HepG2 (cell line): ENCODE data around the gene CCT8. TPM values are rescaled to one million over a fixed set of nuclear protein-coding genes. Genes with fewer than 3 reads are reported as not detected.
A peak's percentile ranks its signal among the peaks of the same experiment; 100 is the strongest.

Source experiments
- ATM ChIP-seq: fragments of 450-650 bp; IDR thresholded peaks from 2 replicates; pipeline ENCODE4 v1.7.1; 2017; ENCODE audit warnings: mild to moderate bottlenecking, borderline replicate concordance
- CENPX ChIP-seq: sonication (generic); formaldehyde crosslinking; IDR thresholded peaks from 2 replicates; pipeline ENCODE4 v1.9.0; 2021; ENCODE audit warnings: mild to moderate bottlenecking, missing genetic modification reagents, moderate library complexity
- CREM ChIP-seq, 2 experiments: sonication (generic) in 1 of 2; formaldehyde crosslinking in 1 of 2; IDR thresholded peaks; 2 replicates each; pipeline versions ENCODE4 v1.4.0 to v1.6.1; 2016 to 2020; ENCODE audit warnings: antibody characterized with exemption in 1 of 2, mild to moderate bottlenecking in 1 of 2, missing genetic modification reagents in 1 of 2
- HMG20A ChIP-seq: IDR thresholded peaks from 2 replicates; pipeline ENCODE4 v1.6.1; 2016; ENCODE audit warnings: borderline replicate concordance
- HNF4G ChIP-seq, 2 experiments: sonication (generic) in 1 of 2; formaldehyde crosslinking in 1 of 2; IDR thresholded peaks; 2 replicates each; pipeline versions ENCODE4 v1.4.0 to v1.6.1; 2011 to 2020; ENCODE audit warnings: borderline replicate concordance in 2 of 2, low read depth in 2 of 2, mild to moderate bottlenecking in 2 of 2, low read length in 1 of 2, missing genetic modification reagents in 1 of 2, moderate library complexity in 1 of 2
- NCOA5 ChIP-seq: sonication (generic); formaldehyde crosslinking; IDR thresholded peaks from 2 replicates; pipeline ENCODE4 v1.4.0; 2020; ENCODE audit warnings: missing genetic modification reagents
- PHF5A ChIP-seq: IDR thresholded peaks from one replicate; pipeline ENCODE4 v1.6.1; 2018; ENCODE audit warnings: low read depth, missing genetic modification reagents; ENCODE audit not compliant: unreplicated experiment
- ZBTB38 ChIP-seq: sonication (generic); formaldehyde crosslinking; IDR thresholded peaks from 2 replicates; pipeline ENCODE4 v1.5.1; 2020; ENCODE audit warnings: mild to moderate bottlenecking, missing genetic modification reagents
- ZNF10 ChIP-seq: sonication (generic); formaldehyde crosslinking; IDR thresholded peaks from 2 replicates; pipeline ENCODE4 v1.4.0; 2020; ENCODE audit warnings: mild to moderate bottlenecking, low read depth, missing genetic modification reagents, borderline replicate concordance
- polyA plus RNA-seq, 8 experiments: library from polyadenylated mRNA; depleted of rRNA in 3 of 8; stranded (reverse) in 7 of 8; unstranded in 1 of 8; fragments of >200 nt; fragmentation: Illumina TruSeq in 4 of 8; extraction: Trizol in 4 of 8; gene quantifications; 2 replicates each; pipeline versions ENCODE4 v1.2.1 to v1.2.3, GENCODE V29; 2011 to 2016; ENCODE audit warnings: low read depth in 4 of 8, missing spikeins in 1 of 8, mixed read lengths in 1 of 8; ENCODE audit not compliant: insufficient read depth in 1 of 8
- total RNA-seq, 5 experiments: library from RNA; depleted of rRNA; stranded (reverse); fragments of >200 nt; fragmentation: Illumina TruSeq; extraction: Trizol; gene quantifications; 2 replicates each; pipeline ENCODE4 v1.2.3, GENCODE V29; 2016; ENCODE audit warnings: low read depth in 1 of 5
- TF ChIP-seq, protein P1 (sequence below): sonication (generic); formaldehyde crosslinking; IDR thresholded peaks from 2 replicates; pipeline ENCODE4 v1.4.0; 2020; ENCODE audit warnings: mild to moderate bottlenecking, missing genetic modification reagents
- TF ChIP-seq, protein P2 (sequence below): sonication (generic); formaldehyde crosslinking; IDR thresholded peaks from 2 replicates; pipeline ENCODE4 v1.5.1; 2020; ENCODE audit warnings: mild to moderate bottlenecking, missing genetic modification reagents, borderline replicate concordance
- TF ChIP-seq, protein P3 (sequence below): sonication (generic); formaldehyde crosslinking; IDR thresholded peaks from 2 replicates; pipeline ENCODE4 v1.5.0; 2020; ENCODE audit warnings: missing genetic modification reagents

The CCT8 gene
- total and polyA plus RNA-seq, 2 of the 13 experiments (the other 11 are each of a cell fraction or from before 2014, with no cell fraction given): 127 to 325 TPM

DNA sequence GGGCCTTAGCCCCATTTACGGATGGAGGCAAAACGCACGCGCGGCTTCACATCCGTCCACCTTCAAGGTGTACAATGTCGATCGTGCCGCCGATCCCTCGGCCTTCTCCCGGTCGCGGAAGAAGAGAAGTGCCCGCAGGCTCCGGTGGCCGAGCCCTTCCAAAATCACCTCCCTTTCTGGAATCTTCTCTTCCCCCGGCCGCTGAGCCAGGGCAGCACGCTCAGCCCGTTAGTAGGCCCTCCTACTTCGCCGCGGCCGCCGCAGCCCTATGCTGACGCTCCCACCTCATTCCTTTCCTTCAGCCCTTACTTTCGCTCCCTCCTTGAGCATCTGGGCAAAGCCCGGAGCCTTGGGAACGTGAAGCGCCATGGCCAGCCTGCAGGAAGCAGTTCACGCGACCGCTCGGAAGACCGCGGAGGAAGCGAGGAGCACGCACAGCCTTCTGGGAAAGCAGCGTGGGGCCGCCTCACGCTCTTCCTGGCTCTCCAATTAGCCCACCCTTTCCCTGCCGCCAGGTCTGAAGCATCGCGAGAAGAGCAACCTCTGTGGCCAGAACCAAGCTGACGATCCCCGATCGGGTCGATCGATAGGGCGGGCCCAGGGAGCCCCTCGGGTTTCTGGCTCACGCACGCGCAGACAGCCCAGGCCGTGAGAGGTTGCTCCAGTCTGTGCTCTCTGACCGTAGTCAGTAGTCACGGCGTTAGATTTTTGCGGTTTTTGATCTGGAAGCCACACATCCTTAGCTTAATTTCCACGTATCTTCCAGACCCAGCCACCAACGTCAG is at the start of gene CCT8 (continued):
- TF ChIP-seq, protein P1, sequence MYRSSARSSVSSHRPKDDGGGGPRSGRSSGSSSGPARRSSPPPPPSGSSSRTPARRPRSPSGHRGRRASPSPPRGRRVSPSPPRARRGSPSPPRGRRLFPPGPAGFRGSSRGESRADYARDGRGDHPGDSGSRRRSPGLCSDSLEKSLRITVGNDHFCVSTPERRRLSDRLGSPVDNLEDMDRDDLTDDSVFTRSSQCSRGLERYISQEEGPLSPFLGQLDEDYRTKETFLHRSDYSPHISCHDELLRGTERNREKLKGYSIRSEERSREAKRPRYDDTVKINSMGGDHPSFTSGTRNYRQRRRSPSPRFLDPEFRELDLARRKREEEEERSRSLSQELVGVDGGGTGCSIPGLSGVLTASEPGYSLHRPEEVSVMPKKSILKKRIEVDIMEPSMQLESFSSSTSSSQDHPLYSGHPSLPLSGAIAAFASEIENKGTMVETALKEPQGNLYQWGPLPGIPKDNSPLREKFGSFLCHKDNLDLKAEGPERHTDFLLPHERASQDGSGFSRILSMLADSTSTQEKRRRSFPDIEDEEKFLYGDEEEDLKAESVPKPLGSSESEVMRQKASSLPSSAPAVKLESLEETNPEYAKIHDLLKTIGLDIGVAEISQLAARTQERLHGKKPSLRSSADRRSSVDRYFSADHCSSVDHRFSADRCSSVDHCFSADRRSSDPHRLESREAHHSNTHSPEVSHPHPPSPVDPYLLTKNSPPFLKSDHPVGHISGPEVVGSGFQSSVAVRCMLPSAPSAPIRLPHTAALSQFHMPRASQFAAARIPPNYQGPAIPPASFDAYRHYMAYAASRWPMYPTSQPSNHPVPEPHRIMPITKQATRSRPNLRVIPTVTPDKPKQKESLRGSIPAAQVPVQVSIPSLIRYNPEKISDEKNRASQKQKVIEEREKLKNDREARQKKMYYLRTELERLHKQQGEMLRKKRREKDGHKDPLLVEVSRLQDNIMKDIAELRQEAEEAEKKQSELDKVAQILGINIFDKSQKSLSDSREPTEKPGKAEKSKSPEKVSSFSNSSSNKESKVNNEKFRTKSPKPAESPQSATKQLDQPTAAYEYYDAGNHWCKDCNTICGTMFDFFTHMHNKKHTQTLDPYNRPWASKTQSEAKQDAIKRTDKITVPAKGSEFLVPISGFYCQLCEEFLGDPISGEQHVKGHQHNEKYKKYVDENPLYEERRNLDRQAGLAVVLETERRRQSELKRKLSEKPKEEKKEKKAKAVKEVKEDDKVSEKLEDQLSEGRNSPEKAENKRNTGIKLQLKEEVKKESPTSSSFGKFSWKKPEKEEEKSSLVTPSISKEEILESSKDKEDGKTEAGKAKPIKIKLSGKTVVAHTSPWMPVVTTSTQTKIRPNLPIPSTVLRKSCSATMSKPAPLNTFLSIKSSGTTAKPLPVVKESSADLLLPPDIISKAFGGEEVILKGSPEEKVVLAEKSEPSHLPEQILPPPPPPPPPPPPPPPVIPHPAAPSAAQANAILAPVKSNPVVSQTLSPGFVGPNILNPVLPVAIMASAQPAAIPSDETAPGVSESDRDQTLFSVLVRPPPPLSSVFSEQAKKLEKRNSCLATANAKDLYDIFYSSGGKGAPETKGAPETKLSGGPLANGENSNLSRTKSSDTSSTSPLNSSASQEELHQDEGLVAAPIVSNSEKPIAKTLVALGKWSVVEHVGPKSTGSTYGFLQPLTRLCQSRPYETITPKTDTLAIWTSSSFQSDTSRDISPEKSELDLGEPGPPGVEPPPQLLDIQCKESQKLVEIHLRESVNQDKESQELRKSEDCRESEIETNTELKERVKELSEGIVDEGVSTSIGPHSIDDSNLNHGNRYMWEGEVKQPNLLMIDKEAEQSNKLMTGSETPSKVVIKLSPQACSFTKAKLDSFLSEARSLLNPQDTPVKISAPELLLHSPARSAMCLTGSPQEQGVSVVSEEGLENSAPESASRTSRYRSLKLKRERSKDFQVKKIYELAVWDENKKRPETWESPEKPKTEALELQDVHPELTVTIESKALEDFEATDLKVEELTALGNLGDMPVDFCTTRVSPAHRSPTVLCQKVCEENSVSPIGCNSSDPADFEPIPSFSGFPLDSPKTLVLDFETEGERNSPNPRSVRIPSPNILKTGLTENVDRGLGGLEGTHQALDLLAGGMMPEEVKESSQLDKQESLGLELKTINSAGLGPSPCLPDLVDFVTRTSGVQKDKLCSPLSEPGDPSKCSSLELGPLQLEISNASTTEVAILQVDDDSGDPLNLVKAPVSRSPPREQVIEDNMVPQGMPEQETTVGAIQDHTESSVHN (CRISPR knock-in tag): peak; percentile 61; the same call in 1 of the 2 replicates
- peak; percentile 87 for TF ChIP-seq CREM (IDR thresholded peaks at IDR 0.05)
- no peak for TF ChIP-seq CREM (CRISPR knock-in tag; IDR thresholded peaks at IDR 0.05)
- peak; percentile 90 for TF ChIP-seq ZBTB38 (CRISPR knock-in tag)
- TF ChIP-seq ZNF10 (CRISPR knock-in tag): no peak
- TF ChIP-seq HNF4G (IDR thresholded peaks at IDR 0.05; ENCODE audit: borderline replicate concordance, low read depth, low read length): no peak
- TF ChIP-seq HNF4G (CRISPR knock-in tag; IDR thresholded peaks at IDR 0.05; ENCODE audit: borderline replicate concordance, low read depth): peak; percentile 22; the same call in 1 of the 2 replicates
- no peak for TF ChIP-seq PHF5A (CRISPR knock-in tag)
- TF ChIP-seq, protein P2, sequence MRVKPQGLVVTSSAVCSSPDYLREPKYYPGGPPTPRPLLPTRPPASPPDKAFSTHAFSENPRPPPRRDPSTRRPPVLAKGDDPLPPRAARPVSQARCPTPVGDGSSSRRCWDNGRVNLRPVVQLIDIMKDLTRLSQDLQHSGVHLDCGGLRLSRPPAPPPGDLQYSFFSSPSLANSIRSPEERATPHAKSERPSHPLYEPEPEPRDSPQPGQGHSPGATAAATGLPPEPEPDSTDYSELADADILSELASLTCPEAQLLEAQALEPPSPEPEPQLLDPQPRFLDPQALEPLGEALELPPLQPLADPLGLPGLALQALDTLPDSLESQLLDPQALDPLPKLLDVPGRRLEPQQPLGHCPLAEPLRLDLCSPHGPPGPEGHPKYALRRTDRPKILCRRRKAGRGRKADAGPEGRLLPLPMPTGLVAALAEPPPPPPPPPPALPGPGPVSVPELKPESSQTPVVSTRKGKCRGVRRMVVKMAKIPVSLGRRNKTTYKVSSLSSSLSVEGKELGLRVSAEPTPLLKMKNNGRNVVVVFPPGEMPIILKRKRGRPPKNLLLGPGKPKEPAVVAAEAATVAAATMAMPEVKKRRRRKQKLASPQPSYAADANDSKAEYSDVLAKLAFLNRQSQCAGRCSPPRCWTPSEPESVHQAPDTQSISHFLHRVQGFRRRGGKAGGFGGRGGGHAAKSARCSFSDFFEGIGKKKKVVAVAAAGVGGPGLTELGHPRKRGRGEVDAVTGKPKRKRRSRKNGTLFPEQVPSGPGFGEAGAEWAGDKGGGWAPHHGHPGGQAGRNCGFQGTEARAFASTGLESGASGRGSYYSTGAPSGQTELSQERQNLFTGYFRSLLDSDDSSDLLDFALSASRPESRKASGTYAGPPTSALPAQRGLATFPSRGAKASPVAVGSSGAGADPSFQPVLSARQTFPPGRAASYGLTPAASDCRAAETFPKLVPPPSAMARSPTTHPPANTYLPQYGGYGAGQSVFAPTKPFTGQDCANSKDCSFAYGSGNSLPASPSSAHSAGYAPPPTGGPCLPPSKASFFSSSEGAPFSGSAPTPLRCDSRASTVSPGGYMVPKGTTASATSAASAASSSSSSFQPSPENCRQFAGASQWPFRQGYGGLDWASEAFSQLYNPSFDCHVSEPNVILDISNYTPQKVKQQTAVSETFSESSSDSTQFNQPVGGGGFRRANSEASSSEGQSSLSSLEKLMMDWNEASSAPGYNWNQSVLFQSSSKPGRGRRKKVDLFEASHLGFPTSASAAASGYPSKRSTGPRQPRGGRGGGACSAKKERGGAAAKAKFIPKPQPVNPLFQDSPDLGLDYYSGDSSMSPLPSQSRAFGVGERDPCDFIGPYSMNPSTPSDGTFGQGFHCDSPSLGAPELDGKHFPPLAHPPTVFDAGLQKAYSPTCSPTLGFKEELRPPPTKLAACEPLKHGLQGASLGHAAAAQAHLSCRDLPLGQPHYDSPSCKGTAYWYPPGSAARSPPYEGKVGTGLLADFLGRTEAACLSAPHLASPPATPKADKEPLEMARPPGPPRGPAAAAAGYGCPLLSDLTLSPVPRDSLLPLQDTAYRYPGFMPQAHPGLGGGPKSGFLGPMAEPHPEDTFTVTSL (CRISPR knock-in tag): no peak
- TF ChIP-seq ATM: no peak
- TF ChIP-seq, protein P3, sequence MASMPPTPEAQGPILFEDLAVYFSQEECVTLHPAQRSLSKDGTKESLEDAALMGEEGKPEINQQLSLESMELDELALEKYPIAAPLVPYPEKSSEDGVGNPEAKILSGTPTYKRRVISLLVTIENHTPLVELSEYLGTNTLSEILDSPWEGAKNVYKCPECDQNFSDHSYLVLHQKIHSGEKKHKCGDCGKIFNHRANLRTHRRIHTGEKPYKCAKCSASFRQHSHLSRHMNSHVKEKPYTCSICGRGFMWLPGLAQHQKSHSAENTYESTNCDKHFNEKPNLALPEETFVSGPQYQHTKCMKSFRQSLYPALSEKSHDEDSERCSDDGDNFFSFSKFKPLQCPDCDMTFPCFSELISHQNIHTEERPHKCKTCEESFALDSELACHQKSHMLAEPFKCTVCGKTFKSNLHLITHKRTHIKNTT (CRISPR knock-in tag): no peak
- TF ChIP-seq NCOA5 (CRISPR knock-in tag): no peak
- TF ChIP-seq HMG20A: no peak
- TF ChIP-seq CENPX: no peak
